ENCODE results near the gene LONRF2. TPM values are rescaled to one million over a fixed set of nuclear protein-coding genes. Genes with fewer than 3 reads are reported as not detected.
"Not testable (repeated sequence)": the region's sequence is repeated elsewhere in the genome, so short reads cannot be mapped to it uniquely, and the experiment has no call there.

Gene LONRF2
- 1.7 to 1.8 TPM (median 1.7 TPM) in 3 replicates for total RNA-seq
- long read RNA-seq: 0 reads

DNA sequence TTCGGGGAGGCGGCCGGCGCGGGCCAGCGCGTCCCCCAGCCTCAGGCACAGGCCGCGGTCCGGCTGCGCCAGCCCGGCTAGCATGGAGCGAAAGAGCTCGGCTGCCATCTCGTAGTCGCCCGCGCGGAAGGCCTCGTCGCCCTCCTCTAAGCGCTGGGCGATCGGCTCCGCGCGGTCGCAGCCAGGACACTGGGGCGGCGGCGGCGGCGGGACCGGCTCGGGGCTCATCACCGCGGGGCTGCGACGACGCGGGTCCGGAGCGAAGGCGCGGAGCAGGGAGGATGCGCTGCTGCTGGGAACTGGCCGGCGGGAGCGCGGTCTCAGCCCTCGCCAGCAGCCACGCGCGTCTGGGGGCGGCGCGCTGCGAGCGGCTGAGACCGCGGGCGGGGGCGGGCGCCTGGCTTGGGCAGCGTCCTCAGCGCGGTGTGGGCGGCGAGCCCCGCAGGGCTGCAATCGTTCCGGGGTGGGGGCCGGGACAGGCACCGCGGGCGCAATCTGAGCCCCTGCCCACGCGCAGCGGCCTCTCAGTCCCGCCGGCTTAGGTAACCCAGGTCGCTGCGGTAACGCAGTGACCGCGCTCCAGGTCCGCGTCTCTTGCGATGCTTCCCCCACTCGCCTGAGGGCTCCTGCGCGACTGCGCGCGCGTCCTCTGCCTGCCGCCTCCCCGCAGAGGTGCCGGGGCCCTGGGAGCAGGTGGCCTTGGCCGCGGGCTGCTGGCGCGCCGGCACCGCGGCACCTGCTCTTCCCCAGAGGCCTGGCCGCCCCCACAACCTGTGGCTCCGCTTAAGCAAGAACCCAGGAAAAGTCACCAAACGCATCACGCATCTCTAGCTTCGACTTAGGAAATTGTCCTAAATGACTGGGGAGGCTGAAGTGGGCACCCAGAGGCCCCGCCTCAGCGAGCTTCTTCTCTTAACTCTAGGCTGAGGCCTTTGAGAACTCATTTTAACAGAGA lies at the start of gene LONRF2:
LONRF2 (minus strand) TSS at position 636 of the 955 bp plus-strand sequence; CDS start at position 228, 408 bp downstream.
- no peak for DNase-seq (ENCODE audit: low spot score)
- TF ChIP-seq, protein P1, sequence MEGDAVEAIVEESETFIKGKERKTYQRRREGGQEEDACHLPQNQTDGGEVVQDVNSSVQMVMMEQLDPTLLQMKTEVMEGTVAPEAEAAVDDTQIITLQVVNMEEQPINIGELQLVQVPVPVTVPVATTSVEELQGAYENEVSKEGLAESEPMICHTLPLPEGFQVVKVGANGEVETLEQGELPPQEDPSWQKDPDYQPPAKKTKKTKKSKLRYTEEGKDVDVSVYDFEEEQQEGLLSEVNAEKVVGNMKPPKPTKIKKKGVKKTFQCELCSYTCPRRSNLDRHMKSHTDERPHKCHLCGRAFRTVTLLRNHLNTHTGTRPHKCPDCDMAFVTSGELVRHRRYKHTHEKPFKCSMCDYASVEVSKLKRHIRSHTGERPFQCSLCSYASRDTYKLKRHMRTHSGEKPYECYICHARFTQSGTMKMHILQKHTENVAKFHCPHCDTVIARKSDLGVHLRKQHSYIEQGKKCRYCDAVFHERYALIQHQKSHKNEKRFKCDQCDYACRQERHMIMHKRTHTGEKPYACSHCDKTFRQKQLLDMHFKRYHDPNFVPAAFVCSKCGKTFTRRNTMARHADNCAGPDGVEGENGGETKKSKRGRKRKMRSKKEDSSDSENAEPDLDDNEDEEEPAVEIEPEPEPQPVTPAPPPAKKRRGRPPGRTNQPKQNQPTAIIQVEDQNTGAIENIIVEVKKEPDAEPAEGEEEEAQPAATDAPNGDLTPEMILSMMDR (IDR thresholded peaks at IDR 0.05): no peak
- peaks cover 49% of the 10 kb centered on the region for H3K27me3 Mint-ChIP-seq (ENCODE audit: low read depth)
- peaks cover 16% of the 10 kb centered on the region for H3K9me3 Mint-ChIP-seq (ENCODE audit: low read depth)
- H3K36me3 Mint-ChIP-seq (ENCODE audit: low read depth): peaks cover 10% of the 10 kb centered on the region
- H3K4me1 Mint-ChIP-seq (ENCODE audit: low read depth): peaks cover 10% of the 10 kb centered on the region
- peak within 1 kb of the TSS; percentile 63 for H3K4me3 Mint-ChIP-seq (ENCODE audit: unreplicated experiment)
- H3K27ac Mint-ChIP-seq (ENCODE audit: unreplicated experiment): no peak within 1 kb of the TSS

DNA sequence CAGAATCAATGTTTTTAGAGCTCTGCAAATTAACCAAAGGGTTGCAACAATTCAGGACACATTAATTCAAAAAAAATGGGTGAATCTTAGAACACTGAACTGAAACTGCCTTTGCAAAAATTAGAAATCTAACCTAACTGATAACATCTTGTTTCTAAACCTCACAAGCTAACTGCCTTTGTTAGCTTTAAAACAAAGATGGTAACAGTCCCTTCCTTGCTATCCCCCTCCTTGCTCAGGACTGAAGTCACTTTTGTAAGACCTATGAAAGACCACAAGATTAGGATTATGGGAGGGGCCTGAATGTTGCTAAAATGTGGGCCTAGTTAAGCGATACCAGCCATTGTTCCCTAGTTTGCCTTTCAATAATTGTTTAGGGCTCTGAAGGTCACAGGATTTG lies 44.9 kb upstream of the LONRF2 start:
- Mint-ChIP-seq H3K36me3 (ENCODE audit: low read depth) (peaks cover 10% of the 10 kb centered on the region), H3K9me3 (ENCODE audit: low read depth) (peaks cover 39% of the 10 kb centered on the region), H3K27me3 (ENCODE audit: low read depth) (peaks cover 15% of the 10 kb centered on the region), H3K27ac (ENCODE audit: unreplicated experiment) (no peak overlapping the region), H3K4me1 (ENCODE audit: low read depth) (peaks cover 3% of the 10 kb centered on the region), H3K4me3 (ENCODE audit: unreplicated experiment) (no peak overlapping the region)
- TF ChIP-seq, protein P1 (IDR thresholded peaks at IDR 0.05): no peak
- DNase-seq (ENCODE audit: low spot score): no peak

DNA sequence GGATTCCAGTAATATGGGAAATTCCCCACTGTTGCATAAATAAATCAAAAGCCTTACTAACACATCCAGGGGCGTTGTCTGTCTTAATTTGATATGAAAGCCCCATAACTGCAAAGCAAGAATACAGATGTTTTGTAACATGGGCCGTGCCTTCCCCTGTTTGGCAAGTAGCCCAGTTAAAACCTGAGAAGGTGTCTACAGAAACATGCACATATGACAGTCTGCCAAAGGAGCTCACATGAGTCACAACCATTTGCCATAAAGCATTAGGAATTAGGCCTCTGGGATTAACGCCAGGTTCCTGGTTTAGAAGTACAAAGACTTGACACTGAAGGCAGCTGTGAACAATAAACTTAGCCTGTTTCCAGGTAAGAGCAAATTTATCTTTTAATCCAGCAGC lies 43.1 kb upstream of the LONRF2 start:
- Mint-ChIP-seq H3K4me1 (ENCODE audit: low read depth) (peaks cover 3% of the 10 kb centered on the region), H3K27ac (ENCODE audit: unreplicated experiment) (no peak overlapping the region), H3K9me3 (ENCODE audit: low read depth) (peaks cover 31% of the 10 kb centered on the region), H3K36me3 (ENCODE audit: low read depth) (peaks cover 13% of the 10 kb centered on the region), H3K4me3 (ENCODE audit: unreplicated experiment) (no peak overlapping the region), H3K27me3 (ENCODE audit: low read depth) (peaks cover 10% of the 10 kb centered on the region)
- no peak for DNase-seq (ENCODE audit: low spot score)
- TF ChIP-seq, protein P1 (IDR thresholded peaks at IDR 0.05): no peak

DNA sequence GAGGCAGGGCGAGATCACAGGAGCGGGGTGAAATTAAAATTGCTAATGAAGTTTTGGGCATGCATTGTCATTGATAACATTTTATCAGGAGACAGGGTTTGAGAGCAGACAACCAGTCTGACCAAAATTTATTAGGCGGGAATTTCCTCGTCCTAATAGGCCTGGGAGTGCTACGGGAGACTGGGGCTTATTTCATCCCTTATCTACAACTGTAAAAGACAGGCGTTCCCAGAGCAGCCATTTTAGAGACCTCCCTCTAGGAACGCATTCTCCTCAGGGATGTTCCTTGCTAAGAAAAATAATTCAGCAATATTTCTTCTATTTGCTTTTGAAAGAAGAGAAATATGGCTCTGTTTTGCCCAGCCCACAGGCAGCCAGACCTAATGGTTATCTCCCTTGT lies 40.0 kb upstream of the LONRF2 start:
- not testable (repeated sequence) for H3K4me3 Mint-ChIP-seq (ENCODE audit: unreplicated experiment); DNase-seq (ENCODE audit: low spot score); H3K27ac Mint-ChIP-seq (ENCODE audit: unreplicated experiment); H3K36me3 Mint-ChIP-seq (ENCODE audit: low read depth); H3K4me1 Mint-ChIP-seq (ENCODE audit: low read depth)
- peaks cover 20% of the 10 kb centered on the region for H3K9me3 Mint-ChIP-seq (ENCODE audit: low read depth)
- peaks cover 11% of the 10 kb centered on the region for H3K27me3 Mint-ChIP-seq (ENCODE audit: low read depth)

DNA sequence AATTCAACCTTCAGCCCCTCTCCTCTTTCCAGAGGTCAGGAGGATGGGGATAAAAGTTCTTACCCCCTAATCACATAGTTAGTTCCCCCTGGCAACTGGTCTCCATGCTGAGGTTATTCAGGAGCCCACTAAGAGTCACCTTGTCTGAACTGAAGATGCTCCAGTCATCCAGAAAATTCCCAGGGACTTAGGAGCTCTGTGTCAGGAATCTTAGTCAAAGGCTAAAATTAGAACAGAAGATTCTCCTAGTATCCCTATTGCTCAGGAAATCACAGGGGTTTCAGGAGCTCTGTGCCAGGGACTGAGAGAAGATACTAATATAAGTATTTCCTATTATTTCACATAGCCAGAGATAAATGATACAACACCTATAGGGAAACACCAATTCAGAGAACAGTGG lies 37.3 kb upstream of the LONRF2 start:
- Mint-ChIP-seq H3K4me3 (ENCODE audit: unreplicated experiment) (no peak overlapping the region), H3K9me3 (ENCODE audit: low read depth) (peaks cover 33% of the 10 kb centered on the region), H3K4me1 (ENCODE audit: low read depth) (peaks cover under 1% of the 10 kb centered on the region), H3K36me3 (ENCODE audit: low read depth) (peaks cover 11% of the 10 kb centered on the region), H3K27ac (ENCODE audit: unreplicated experiment) (no peak overlapping the region), H3K27me3 (ENCODE audit: low read depth) (peaks cover 32% of the 10 kb centered on the region)
- TF ChIP-seq, protein P1 (IDR thresholded peaks at IDR 0.05): no peak
- DNase-seq (ENCODE audit: low spot score): no peak
